ENCODE results near the gene ZP4. TPM values are rescaled to one million over a fixed set of nuclear protein-coding genes. Genes with fewer than 3 reads are reported as not detected.

ZP4 gene
- total and polyA plus RNA-seq, 9 of the 15 experiments (the other 6 are each of a cell fraction or from before 2014, with no cell fraction given) = not detected

DNA sequence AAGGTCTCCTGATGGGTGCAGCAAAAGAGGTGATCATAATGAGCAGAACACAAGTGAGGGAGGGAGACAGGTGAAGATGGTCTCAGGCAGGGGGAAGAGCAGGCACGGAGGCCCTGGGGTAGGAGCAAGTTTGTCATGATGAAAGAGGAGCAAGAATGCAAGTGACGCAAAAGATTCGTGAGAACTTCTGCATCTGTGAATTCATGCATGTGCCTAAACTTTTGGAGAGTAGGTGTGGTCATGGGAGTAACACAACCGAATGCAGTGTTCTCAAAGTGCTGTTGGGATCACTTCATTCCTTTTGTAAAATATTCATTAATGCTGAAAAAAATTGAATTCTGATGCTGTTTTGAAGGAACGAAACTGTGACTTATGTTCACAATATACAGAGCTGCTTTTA, 47.3 kb upstream of the ZP4 start:
- no peaks in the 10 kb centered on the region for H3K27me3 ChIP-seq (ENCODE audit: control insufficient read depth in 2 of 2, insufficient read depth in 2 of 2, low read length in 2 of 2)
- no peaks in the 10 kb centered on the region for H3K9me3 ChIP-seq (replicated peaks; ENCODE audit: control insufficient read depth, insufficient read depth, low read depth, low read length)
- no peak overlapping the region for H3K27ac ChIP-seq (ENCODE audit: extremely low read depth, low read depth, low read length)
- H4K20me1 ChIP-seq (replicated peaks; ENCODE audit: control insufficient read depth, insufficient read depth, low read length) = no peaks in the 10 kb centered on the region
- H3K9ac ChIP-seq (ENCODE audit: insufficient read depth in 1 of 2, low read depth in 2 of 2, low read length in 2 of 2) = no peak overlapping the region
- no peak for FAIRE-seq
- no peaks in the 10 kb centered on the region for H3K79me2 ChIP-seq (ENCODE audit: control insufficient read depth, insufficient read depth, low read length)
- ChIA-PET POLR2A (no interaction called here), CTCF (ENCODE audit: low intra/inter-chr PET ratio) (no interaction called here)
- 2% methylated on average over 5 of the region's 5 CpGs for WGBS (ENCODE audit: insufficient coverage, low coverage, missing lambda C conversion rate)
- in situ Hi-C loops (cut with MboI) = no loop called here
- H2AFZ ChIP-seq (ENCODE audit: low read depth, low read length) = no peak overlapping the region
- no peak for DNase-seq (ENCODE audit: extremely low read depth in 1 of 4, low spot score in 3 of 4)
- H3K9me1 ChIP-seq (ENCODE audit: control insufficient read depth, insufficient read depth, low read length) = no peaks in the 10 kb centered on the region
- no peak overlapping the region for H3K4me2 ChIP-seq (ENCODE audit: insufficient read depth, low read length)
- ATAC-seq = no peak
- H3K4me1 ChIP-seq (replicated peaks in 1 of 2; ENCODE audit: control insufficient read depth in 2 of 2, insufficient read depth in 2 of 2, low read length in 2 of 2) = no peaks in the 10 kb centered on the region
- no TSS peak for BruUV-seq (replicated peaks)
- H3K36me3 ChIP-seq (ENCODE audit: control insufficient read depth, insufficient read depth, low read length) = no peaks in the 10 kb centered on the region
- H3K4me3 ChIP-seq = no peak overlapping the region
- intact Hi-C loops (cut with micrococcal nuclease) = loop anchor here (2.0 kb wide), 1 partner anchor 73 kb away; no protein-coding TSS in a partner anchor
- TF ChIP-seq ZNF408 (CRISPR knock-in tag; IDR thresholded peaks at IDR 0.05; ENCODE audit: low read depth) = no peak
- TF ChIP-seq, protein P1, sequence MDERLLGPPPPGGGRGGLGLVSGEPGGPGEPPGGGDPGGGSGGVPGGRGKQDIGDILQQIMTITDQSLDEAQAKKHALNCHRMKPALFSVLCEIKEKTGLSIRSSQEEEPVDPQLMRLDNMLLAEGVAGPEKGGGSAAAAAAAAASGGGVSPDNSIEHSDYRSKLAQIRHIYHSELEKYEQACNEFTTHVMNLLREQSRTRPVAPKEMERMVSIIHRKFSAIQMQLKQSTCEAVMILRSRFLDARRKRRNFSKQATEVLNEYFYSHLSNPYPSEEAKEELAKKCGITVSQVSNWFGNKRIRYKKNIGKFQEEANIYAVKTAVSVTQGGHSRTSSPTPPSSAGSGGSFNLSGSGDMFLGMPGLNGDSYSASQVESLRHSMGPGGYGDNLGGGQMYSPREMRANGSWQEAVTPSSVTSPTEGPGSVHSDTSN (CRISPR knock-in tag; IDR thresholded peaks at IDR 0.05; ENCODE audit: low read depth) = no peak
- TF ChIP-seq, protein P1 (tag; conservative IDR thresholded peaks at IDR 0.05; ENCODE audit: low read depth) = no peak
- no peak for TF ChIP-seq SAFB2 (IDR thresholded peaks at IDR 0.05; ENCODE audit: borderline replicate concordance, low read depth, low read length, severe bottlenecking)
- TF ChIP-seq, protein P2, sequence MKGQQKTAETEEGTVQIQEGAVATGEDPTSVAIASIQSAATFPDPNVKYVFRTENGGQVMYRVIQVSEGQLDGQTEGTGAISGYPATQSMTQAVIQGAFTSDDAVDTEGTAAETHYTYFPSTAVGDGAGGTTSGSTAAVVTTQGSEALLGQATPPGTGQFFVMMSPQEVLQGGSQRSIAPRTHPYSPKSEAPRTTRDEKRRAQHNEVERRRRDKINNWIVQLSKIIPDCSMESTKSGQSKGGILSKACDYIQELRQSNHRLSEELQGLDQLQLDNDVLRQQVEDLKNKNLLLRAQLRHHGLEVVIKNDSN (CRISPR knock-in tag; IDR thresholded peaks at IDR 0.05) = no peak
- TF ChIP-seq, protein P3, sequence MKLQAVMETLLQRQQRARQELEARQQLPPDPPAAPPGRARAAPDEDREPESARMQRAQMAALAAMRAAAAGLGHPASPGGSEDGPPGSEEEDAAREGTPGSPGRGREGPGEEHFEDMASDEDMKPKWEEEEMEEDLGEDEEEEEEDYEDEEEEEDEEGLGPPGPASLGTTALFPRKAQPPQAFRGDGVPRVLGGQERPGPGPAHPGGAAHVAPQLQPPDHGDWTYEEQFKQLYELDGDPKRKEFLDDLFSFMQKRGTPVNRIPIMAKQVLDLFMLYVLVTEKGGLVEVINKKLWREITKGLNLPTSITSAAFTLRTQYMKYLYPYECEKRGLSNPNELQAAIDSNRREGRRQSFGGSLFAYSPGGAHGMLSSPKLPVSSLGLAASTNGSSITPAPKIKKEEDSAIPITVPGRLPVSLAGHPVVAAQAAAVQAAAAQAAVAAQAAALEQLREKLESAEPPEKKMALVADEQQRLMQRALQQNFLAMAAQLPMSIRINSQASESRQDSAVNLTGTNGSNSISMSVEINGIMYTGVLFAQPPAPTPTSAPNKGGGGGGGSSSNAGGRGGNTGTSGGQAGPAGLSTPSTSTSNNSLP (IDR thresholded peaks at IDR 0.05; ENCODE audit: borderline replicate concordance, low read depth, low read length) = no peak
- TF ChIP-seq, protein P4, sequence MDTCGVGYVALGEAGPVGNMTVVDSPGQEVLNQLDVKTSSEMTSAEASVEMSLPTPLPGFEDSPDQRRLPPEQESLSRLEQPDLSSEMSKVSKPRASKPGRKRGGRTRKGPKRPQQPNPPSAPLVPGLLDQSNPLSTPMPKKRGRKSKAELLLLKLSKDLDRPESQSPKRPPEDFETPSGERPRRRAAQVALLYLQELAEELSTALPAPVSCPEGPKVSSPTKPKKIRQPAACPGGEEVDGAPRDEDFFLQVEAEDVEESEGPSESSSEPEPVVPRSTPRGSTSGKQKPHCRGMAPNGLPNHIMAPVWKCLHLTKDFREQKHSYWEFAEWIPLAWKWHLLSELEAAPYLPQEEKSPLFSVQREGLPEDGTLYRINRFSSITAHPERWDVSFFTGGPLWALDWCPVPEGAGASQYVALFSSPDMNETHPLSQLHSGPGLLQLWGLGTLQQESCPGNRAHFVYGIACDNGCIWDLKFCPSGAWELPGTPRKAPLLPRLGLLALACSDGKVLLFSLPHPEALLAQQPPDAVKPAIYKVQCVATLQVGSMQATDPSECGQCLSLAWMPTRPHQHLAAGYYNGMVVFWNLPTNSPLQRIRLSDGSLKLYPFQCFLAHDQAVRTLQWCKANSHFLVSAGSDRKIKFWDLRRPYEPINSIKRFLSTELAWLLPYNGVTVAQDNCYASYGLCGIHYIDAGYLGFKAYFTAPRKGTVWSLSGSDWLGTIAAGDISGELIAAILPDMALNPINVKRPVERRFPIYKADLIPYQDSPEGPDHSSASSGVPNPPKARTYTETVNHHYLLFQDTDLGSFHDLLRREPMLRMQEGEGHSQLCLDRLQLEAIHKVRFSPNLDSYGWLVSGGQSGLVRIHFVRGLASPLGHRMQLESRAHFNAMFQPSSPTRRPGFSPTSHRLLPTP (IDR thresholded peaks at IDR 0.05; ENCODE audit: borderline replicate concordance, extremely low read depth, insufficient read length) = no peak
- TF ChIP-seq ZC3H8 (IDR thresholded peaks at IDR 0.05) = no peak
- TF ChIP-seq PHF21A (IDR thresholded peaks at IDR 0.05; ENCODE audit: borderline replicate concordance, low read depth) = no peak
- no peak for TF ChIP-seq HOXB6 (CRISPR knock-in tag; IDR thresholded peaks at IDR 0.05; ENCODE audit: borderline replicate concordance)
- TF ChIP-seq IRF2 (CRISPR knock-in tag; IDR thresholded peaks at IDR 0.05) = no peak
- TF ChIP-seq ZNF23 (CRISPR knock-in tag; IDR thresholded peaks at IDR 0.05) = no peak
- TF ChIP-seq, protein P5, sequence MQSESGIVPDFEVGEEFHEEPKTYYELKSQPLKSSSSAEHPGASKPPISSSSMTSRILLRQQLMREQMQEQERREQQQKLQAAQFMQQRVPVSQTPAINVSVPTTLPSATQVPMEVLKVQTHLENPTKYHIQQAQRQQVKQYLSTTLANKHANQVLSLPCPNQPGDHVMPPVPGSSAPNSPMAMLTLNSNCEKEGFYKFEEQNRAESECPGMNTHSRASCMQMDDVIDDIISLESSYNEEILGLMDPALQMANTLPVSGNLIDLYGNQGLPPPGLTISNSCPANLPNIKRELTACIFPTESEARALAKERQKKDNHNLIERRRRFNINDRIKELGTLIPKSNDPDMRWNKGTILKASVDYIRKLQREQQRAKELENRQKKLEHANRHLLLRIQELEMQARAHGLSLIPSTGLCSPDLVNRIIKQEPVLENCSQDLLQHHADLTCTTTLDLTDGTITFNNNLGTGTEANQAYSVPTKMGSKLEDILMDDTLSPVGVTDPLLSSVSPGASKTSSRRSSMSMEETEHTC (IDR thresholded peaks at IDR 0.05) = no peak

Data from K562 (cell line).